ENCODE results near the gene C12orf42. TPM values are rescaled to one million over a fixed set of nuclear protein-coding genes. Genes with fewer than 3 reads are reported as not detected.

The C12orf42 gene
- total and polyA plus RNA-seq, 2 of the 4 experiments (the other 2 are of a cell fraction): not detected

DNA sequence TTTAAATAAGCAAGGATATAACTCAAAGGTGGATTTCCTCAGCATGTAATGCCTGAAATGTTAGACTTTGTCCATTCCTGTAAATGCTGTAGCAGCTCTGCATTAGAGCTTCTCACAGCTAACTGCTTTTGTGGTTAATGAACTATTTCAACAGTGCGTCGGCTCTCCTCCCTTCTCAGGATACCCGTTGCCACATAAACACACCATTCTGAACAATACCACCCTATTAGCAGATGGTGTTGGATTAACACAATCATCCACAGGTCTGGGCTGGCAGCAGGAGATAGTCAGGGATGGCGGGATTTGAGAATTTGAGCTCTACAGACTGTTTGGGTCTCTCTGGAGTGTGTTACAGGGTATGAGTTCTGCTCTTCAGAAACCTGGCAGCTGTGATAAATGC, 33.5 kb upstream of the C12orf42 start:
- TF ChIP-seq RFX5 (IDR thresholded peaks at IDR 0.05; ENCODE audit: low read depth, low read length) (no peak), MAFK (IDR thresholded peaks at IDR 0.05; ENCODE audit: low read depth, low read length) (no peak), RCOR1 (IDR thresholded peaks at IDR 0.05; ENCODE audit: insufficient replicate concordance, low read length) (no peak), POLR2A (IDR thresholded peaks at IDR 0.05; ENCODE audit: low read depth, low read length) (no peak), FOS (IDR thresholded peaks at IDR 0.05; ENCODE audit: low read depth, low read length) (no peak), CTCF (conservative IDR thresholded peaks at IDR 0.05; ENCODE audit: low read depth, low read length) (no peak), CEBPB (IDR thresholded peaks at IDR 0.05; ENCODE audit: low read depth, low read length) (no peak), SMC3 (IDR thresholded peaks at IDR 0.05; ENCODE audit: low read depth, low read length) (no peak), CHD1 (IDR thresholded peaks at IDR 0.05; ENCODE audit: low read depth, low read length) (no peak), BHLHE40 (IDR thresholded peaks at IDR 0.05; ENCODE audit: low read depth, low read length) (no peak), RAD21 (IDR thresholded peaks at IDR 0.05; ENCODE audit: low read length) (no peak), NFE2L2 (IDR thresholded peaks at IDR 0.05; ENCODE audit: low read depth, low read length) (no peak), ELK1 (IDR thresholded peaks at IDR 0.05; ENCODE audit: borderline replicate concordance, low read depth, low read length) (no peak), MAZ (IDR thresholded peaks at IDR 0.05; ENCODE audit: borderline replicate concordance, low read depth, low read length) (no peak), USF2 (IDR thresholded peaks at IDR 0.05; ENCODE audit: low read depth, low read length) (no peak), MXI1 (IDR thresholded peaks at IDR 0.05; ENCODE audit: borderline replicate concordance, low read depth, low read length) (no peak)
- no peak overlapping the region for H2BK15ac ChIP-seq (ENCODE audit: low read depth, low read length)
- H2BK120ac ChIP-seq (ENCODE audit: low read depth, low read length): no peak overlapping the region
- no peak overlapping the region for H2AFZ ChIP-seq (replicated peaks; ENCODE audit: low read length, poor library complexity)
- no peak overlapping the region for H3K56ac ChIP-seq (ENCODE audit: extremely low read depth, insufficient read depth, low read length)
- no peak overlapping the region for H3K4ac ChIP-seq (ENCODE audit: low read depth, low read length)
- H3K9me1 ChIP-seq (ENCODE audit: insufficient read depth, low read length): no peaks in the 10 kb centered on the region
- H3K4me1 ChIP-seq (ENCODE audit: control insufficient read depth, insufficient read depth, low read length): no peaks in the 10 kb centered on the region
- H3K27me3 ChIP-seq (ENCODE audit: control insufficient read depth, insufficient read depth, low read length): no peaks in the 10 kb centered on the region
- H3K9me3 ChIP-seq (ENCODE audit: control insufficient read depth, insufficient read depth, low read length): no peaks in the 10 kb centered on the region
- BruUV-seq (replicated peaks): no TSS peak
- H4K5ac ChIP-seq (ENCODE audit: low read depth, low read length): no peak overlapping the region
- H3K23ac ChIP-seq (ENCODE audit: low read depth, low read length): no peak overlapping the region
- H4K8ac ChIP-seq (ENCODE audit: low read depth in 2 of 2, low read length in 2 of 2): no peak overlapping the region
- no peak overlapping the region for H2BK5ac ChIP-seq (ENCODE audit: low read depth, low read length, poor library complexity, severe bottlenecking)
- no peak overlapping the region for H3K14ac ChIP-seq (replicated peaks; ENCODE audit: low read depth, low read length)
- DNase-seq (no peak), ATAC-seq (ENCODE audit: low read depth) (no peak)
- H3K18ac ChIP-seq (ENCODE audit: low read depth, low read length): no peak overlapping the region
- no CpG with 5 or more reads among the region's 4 CpGs for WGBS, 2 experiments (ENCODE audit: extremely low coverage in 2 of 2, insufficient read length in 1 of 2)
- H4K20me1 ChIP-seq (ENCODE audit: insufficient read depth, low read length): no peaks in the 10 kb centered on the region
- no peak overlapping the region for H3K4me3 ChIP-seq (ENCODE audit: insufficient read depth, low read depth, low read length)
- in situ Hi-C loops (cut with MboI; ENCODE audit: low sequenced_read_pairs): no loop called here
- H2AK9ac ChIP-seq (replicated peaks; ENCODE audit: low read depth, low read length, poor library complexity): no peak overlapping the region
- H3K9ac ChIP-seq (ENCODE audit: low read depth, low read length): no peak overlapping the region
- no peak overlapping the region for H4K91ac ChIP-seq (ENCODE audit: insufficient read depth, low read depth, low read length)
- no peak overlapping the region for H3K27ac ChIP-seq (ENCODE audit: insufficient read depth, low read length)
- no peaks in the 10 kb centered on the region for H3K36me3 ChIP-seq (ENCODE audit: control insufficient read depth, insufficient read depth, low read length)
- H2AK5ac ChIP-seq (ENCODE audit: low read depth, low read length): no peak overlapping the region
- dilution Hi-C loops (cut with HindIII; ENCODE audit: low sequenced_read_pairs, unreplicated experiment): no loop called here
- CTCF ChIA-PET: no interaction called here
- no peak overlapping the region for H2BK20ac ChIP-seq (ENCODE audit: low read depth, low read length)
- no peaks in the 10 kb centered on the region for H3K79me1 ChIP-seq (ENCODE audit: low read depth in 1 of 2, low read length in 2 of 2)
- intact Hi-C loops (cut with micrococcal nuclease): no loop called here
- POLR2A ChIA-PET (ENCODE audit: unreplicated experiment): no interaction called here
- no peak overlapping the region for H3K4me2 ChIP-seq (ENCODE audit: low read depth, low read length)

Data from IMR-90 (cell line).